Upper lobe of left lung (tissue), 4 donors: Measurements from ENCODE around the gene ZNF556.
A peak's percentile ranks its signal among the peaks of the same experiment; 100 is the strongest.

Source experiments
- CTCF ChIP-seq, 6 experiments: fragments of 450-650 bp in 4 of 6; fragments of 200-600 bp in 2 of 6; sonication (generic) in 2 of 6; IDR thresholded peaks; one replicate each; pipeline ENCODE4 v1.5.1; 2016 to 2019; ENCODE audit warnings: antibody characterized with exemption in 6 of 6
- POLR2A ChIP-seq, 4 donors: fragments of 450-650 bp; IDR thresholded peaks; one replicate each; pipeline ENCODE4 v1.5.1; 2016 to 2017; ENCODE audit warnings: antibody characterized with exemption in 4 of 4, mild to moderate bottlenecking in 2 of 4

- TF ChIP-seq CTCF (IDR thresholded peaks at IDR 0.05) (peak; percentile 58 to 89 (median 78)), POLR2A (IDR thresholded peaks at IDR 0.05) (peak in 2 of 4 donors; percentile 16 to 70)
Observed at GRCh38 chr19:2840794-2841791, 26.0 kb upstream of the ZNF556 start, which contains the start of gene ZNF555.
